GM23338 (cell line): ENCODE results near the gene HBS1L. TPM values are rescaled to one million over a fixed set of nuclear protein-coding genes. Genes with fewer than 3 reads are reported as not detected.

Source experiments
- ATAC-seq: fragments of 200-7000 bp; cut with Tn5 transposase; 3 replicates; pipeline ENCODE4 v1.9.1; 2020
- DNase-seq: peaks from one replicate; pipeline ENCODE4 v3.0.0-alpha.2; 2015; ENCODE audit warnings: low spot score
- H2AFZ ChIP-seq: fragments of 200-600 bp; sonication (generic); 2 replicates; pipeline ENCODE4 v1.8.0; 2016; ENCODE audit warnings: antibody characterized with exemption, mild to moderate bottlenecking, moderate library complexity
- H3F3A ChIP-seq: fragments of 200-600 bp; sonication (generic); replicated peaks from 2 replicates; pipeline ENCODE4 v1.8.0; 2017; ENCODE audit warnings: antibody characterized with exemption, mixed run types, low read depth
- H3K27ac ChIP-seq: fragments of 200-600 bp; sonication (generic); 2 replicates; pipeline ENCODE4 v1.6.1; 2016; ENCODE audit warnings: low read depth
- H3K27me3 ChIP-seq: fragments of 200-600 bp; sonication (generic); 2 replicates; pipeline ENCODE4 v1.8.0; 2016; ENCODE audit warnings: mild to moderate bottlenecking, mixed run types, moderate library complexity; ENCODE audit not compliant: insufficient read depth
- H3K36me3 ChIP-seq: fragments of 200-600 bp; sonication (generic); 2 replicates; pipeline ENCODE4 v1.8.0; 2016; ENCODE audit warnings: mild to moderate bottlenecking; ENCODE audit not compliant: insufficient read depth
- H3K4me1 ChIP-seq: fragments of 200-600 bp; sonication (generic); 2 replicates; pipeline ENCODE4 v1.8.0; 2016; ENCODE audit warnings: mild to moderate bottlenecking, moderate library complexity; ENCODE audit not compliant: insufficient read depth
- H3K4me2 ChIP-seq: fragments of 200-600 bp; sonication (generic); 2 replicates; pipeline ENCODE4 v1.7.1; 2017; ENCODE audit warnings: mixed run types
- H3K4me3 ChIP-seq: fragments of 200-600 bp; sonication (generic); 2 replicates; pipeline ENCODE4 v1.6.1; 2016; ENCODE audit warnings: mixed run types
- H3K79me2 ChIP-seq: fragments of 200-600 bp; sonication (generic); replicated peaks from 2 replicates; pipeline ENCODE4 v1.8.0; 2017; ENCODE audit warnings: mild to moderate bottlenecking; ENCODE audit not compliant: insufficient read depth
- H3K9me2 ChIP-seq: fragments of 200-600 bp; sonication (generic); 2 replicates; pipeline ENCODE4 v1.8.0; 2017; ENCODE audit not compliant: insufficient read depth
- H4K20me1 ChIP-seq: fragments of 200-600 bp; sonication (generic); replicated peaks from 2 replicates; pipeline ENCODE4 v1.8.0; 2017; ENCODE audit warnings: mild to moderate bottlenecking; ENCODE audit not compliant: insufficient read depth
- H3K27ac Mint-ChIP-seq: 2 replicates; pipeline ENCODE4 v1.8.0; 2020; ENCODE audit warnings: inconsistent platforms, mild to moderate bottlenecking, moderate library complexity, mixed read lengths
- H3K27me3 Mint-ChIP-seq: 3 replicates; pipeline ENCODE4 v1.8.0; 2022; ENCODE audit warnings: low read depth, mild to moderate bottlenecking, moderate library complexity, mixed read lengths, inconsistent platforms; ENCODE audit not compliant: insufficient read depth, poor library complexity
- H3K36me3 Mint-ChIP-seq: 3 replicates; pipeline ENCODE4 v1.8.0; 2021; ENCODE audit warnings: low read depth, mild to moderate bottlenecking, inconsistent platforms, moderate library complexity, mixed read lengths
- H3K4me1 Mint-ChIP-seq: 3 replicates; pipeline ENCODE4 v1.8.0; 2020; ENCODE audit warnings: mild to moderate bottlenecking, inconsistent platforms, mixed read lengths
- H3K4me3 Mint-ChIP-seq: 3 replicates; pipeline ENCODE4 v1.8.0; 2021; ENCODE audit warnings: moderate library complexity, mild to moderate bottlenecking, inconsistent platforms, mixed read lengths
- H3K9me3 Mint-ChIP-seq: 3 replicates; pipeline ENCODE4 v1.8.0; 2020; ENCODE audit warnings: moderate library complexity, mild to moderate bottlenecking, inconsistent platforms, mixed read lengths
- CREB1 ChIP-seq: fragments of 250-450 bp; sonication (Bioruptor Pico); IDR thresholded peaks from 2 replicates; pipeline ENCODE4 v1.5.0; 2020; ENCODE audit warnings: low read depth, mild to moderate bottlenecking, moderate library complexity
- CTCF ChIP-seq, 2 experiments: fragments of 200-600 bp in 1 of 2; sonication (generic) in 1 of 2; conservative IDR thresholded peaks; 2 replicates each; pipeline versions ENCODE4 v1.5.1 to v1.6.1; 2016 to 2017; ENCODE audit warnings: antibody characterized with exemption in 2 of 2, low read depth in 2 of 2, mild to moderate bottlenecking in 2 of 2, moderate library complexity in 1 of 2
- EZH2 ChIP-seq: fragments of 200-600 bp; sonication (generic); IDR thresholded peaks from one replicate; pipeline ENCODE4 v1.8.0; 2017; ENCODE audit warnings: antibody characterized with exemption, mild to moderate bottlenecking, low read depth; ENCODE audit not compliant: unreplicated experiment
- EZH2phosphoT487 ChIP-seq: fragments of 200-600 bp; sonication (generic); IDR thresholded peaks from one replicate; pipeline ENCODE4 v1.8.1; 2018; ENCODE audit warnings: antibody characterized with exemption; ENCODE audit not compliant: unreplicated experiment
- JUNB ChIP-seq: IDR thresholded peaks from one replicate; pipeline ENCODE4 v1.6.1; 2016; ENCODE audit warnings: antibody characterized with exemption; ENCODE audit not compliant: unreplicated experiment
- NANOG ChIP-seq: IDR thresholded peaks from 2 replicates; pipeline ENCODE4 v1.6.1; 2016; ENCODE audit warnings: antibody characterized with exemption, borderline replicate concordance
- REST ChIP-seq: IDR thresholded peaks from one replicate; pipeline ENCODE4 v1.6.1; 2018; ENCODE audit warnings: antibody characterized with exemption; ENCODE audit not compliant: unreplicated experiment
- STAT1 ChIP-seq: IDR thresholded peaks from one replicate; pipeline ENCODE4 v1.6.1; 2016; ENCODE audit warnings: antibody characterized with exemption; ENCODE audit not compliant: unreplicated experiment
- ZNF331 ChIP-seq: fragments of 250-450 bp; sonication (Bioruptor Pico); IDR thresholded peaks from 2 replicates; pipeline ENCODE4 v1.5.0; 2020; ENCODE audit warnings: low read depth, mild to moderate bottlenecking, moderate library complexity
- polyA plus RNA-seq: library from polyadenylated mRNA; unstranded; fragments of >200 nt; fragmentation: Nextera tagmentation; extraction: Ambion mirVana; gene quantifications from 2 replicates; pipeline ENCODE4 v1.2.1, GENCODE V29; 2016
- total RNA-seq: library from RNA; depleted of rRNA; stranded (reverse); fragments of >200 nt; shearing (Covaris generic); gene quantifications from 2 replicates; pipeline ENCODE4 v1.2.3, GENCODE V29; 2014

HBS1L gene
- total and polyA plus RNA-seq, 2 experiments from 2014 or later: 59.9 to 94.1 TPM

GRCh38 chr6:134982161-134982560, 72.5 kb downstream of the HBS1L start:
- H3K36me3 ChIP-seq: no peaks in the 10 kb centered on the region; the same call in 1 of the 2 replicates
- no peaks in the 10 kb centered on the region for H3K9me3 Mint-ChIP-seq

More at GRCh38 chr6:134982161-134982560, 72.5 kb downstream of the HBS1L start:
- Histone ChIP-seq H3K4me3 (no peak overlapping the region), H2AFZ (no peak overlapping the region), H3K4me2 (no peak overlapping the region), H3K79me2 (no peaks in the 10 kb centered on the region), H3F3A (no peaks in the 10 kb centered on the region), H3K27ac (no peak overlapping the region), H3K27me3 (no peaks in the 10 kb centered on the region), H3K9me2 (no peaks in the 10 kb centered on the region), H4K20me1 (no peaks in the 10 kb centered on the region; the same call in 1 of the 2 replicates), H3K4me1 (no peaks in the 10 kb centered on the region)
- Mint-ChIP-seq H3K27ac (no peak overlapping the region), H3K4me3 (no peak overlapping the region), H3K27me3 (no peaks in the 10 kb centered on the region), H3K36me3 (peaks cover 21% of the 10 kb centered on the region; the same call in 2 of the 3 replicates), H3K4me1 (no peaks in the 10 kb centered on the region)
- TF ChIP-seq JUNB: no peak
- TF ChIP-seq STAT1: no peak
- TF ChIP-seq EZH2: no peak
- no peak for TF ChIP-seq REST
- TF ChIP-seq NANOG: no peak
- no peak for TF ChIP-seq EZH2phosphoT487
- TF ChIP-seq ZNF331: no peak
- TF ChIP-seq CREB1 (CRISPR knock-in tag): no peak
- no peak for TF ChIP-seq CTCF (conservative IDR thresholded peaks at IDR 0.05; ENCODE audit: low read depth in 2 of 2)
- DNase-seq (no peak), ATAC-seq (no peak)
